NCI-H524 (cell line): Measurements from ENCODE around the gene PPM1H.
"Not testable (repeated sequence)": the region's sequence is repeated elsewhere in the genome, so short reads cannot be mapped to it uniquely, and the experiment has no call there.

ENCODE experiments used
- DNase-seq, 2 experiments: peaks; one replicate each; lab custom pipeline; 2025; lab: John Stamatoyannopoulos, UW

PPM1H gene

GRCh38 chr12:62732861-62733427 is 202.0 kb downstream of the PPM1H start:
- DNase-seq, result no peak

GRCh38 chr12:62731055-62731820 is 203.7 kb downstream of the PPM1H start:
- no peak for DNase-seq

GRCh38 chr12:62730649-62731048 is 204.3 kb downstream of the PPM1H start:
- DNase-seq, result no peak

- not testable (repeated sequence) for DNase-seq
Measured at GRCh38 chr12:62729579-62730544, 205.1 kb downstream of the PPM1H start.

- DNase-seq, result no peak
Measured at GRCh38 chr12:62728741-62729140, 206.2 kb downstream of the PPM1H start.

- DNase-seq, result no peak
Measured at GRCh38 chr12:62726471-62726980, 208.4 kb downstream of the PPM1H start.

- no peak for DNase-seq
Measured at GRCh38 chr12:62725781-62726180, 209.2 kb downstream of the PPM1H start.

GRCh38 chr12:62724947-62725451 is 210.0 kb downstream of the PPM1H start:
- peak in 1 of 2 experiments; percentile 10 for DNase-seq

GRCh38 chr12:62724285-62724684 is 210.7 kb downstream of the PPM1H start:
- DNase-seq, result no peak

GRCh38 chr12:62722971-62723680 is 211.8 kb downstream of the PPM1H start:
- DNase-seq, result no peak

- peak; percentile 87 to 93 for DNase-seq
Measured at GRCh38 chr12:62720661-62721330, 214.2 kb downstream of the PPM1H start.

GRCh38 chr12:62720025-62720424 is 214.9 kb downstream of the PPM1H start:
- DNase-seq, result no peak

GRCh38 chr12:62718762-62719426 is 216.1 kb downstream of the PPM1H start:
- no peak for DNase-seq

GRCh38 chr12:62717643-62718042 is 217.3 kb downstream of the PPM1H start:
- peak; percentile 7 to 68 for DNase-seq

- DNase-seq, result peak in 1 of 2 experiments; percentile 14
Measured at GRCh38 chr12:62716866-62717525, 218.0 kb downstream of the PPM1H start.

GRCh38 chr12:62716037-62716436 is 218.9 kb downstream of the PPM1H start:
- DNase-seq, result no peak

- peak; percentile 32 to 72 for DNase-seq
Measured at GRCh38 chr12:62714774-62715721, 219.9 kb downstream of the PPM1H start.

- DNase-seq, result no peak
Measured at GRCh38 chr12:62714181-62714773, 220.7 kb downstream of the PPM1H start.
